ENCODE results near the gene DOP1A. TPM values are rescaled to one million over a fixed set of nuclear protein-coding genes. Genes with fewer than 3 reads are reported as not detected.

Gene DOP1A
- total RNA-seq, 1 experiment from 2014 or later, result 17.0 TPM

DNA sequence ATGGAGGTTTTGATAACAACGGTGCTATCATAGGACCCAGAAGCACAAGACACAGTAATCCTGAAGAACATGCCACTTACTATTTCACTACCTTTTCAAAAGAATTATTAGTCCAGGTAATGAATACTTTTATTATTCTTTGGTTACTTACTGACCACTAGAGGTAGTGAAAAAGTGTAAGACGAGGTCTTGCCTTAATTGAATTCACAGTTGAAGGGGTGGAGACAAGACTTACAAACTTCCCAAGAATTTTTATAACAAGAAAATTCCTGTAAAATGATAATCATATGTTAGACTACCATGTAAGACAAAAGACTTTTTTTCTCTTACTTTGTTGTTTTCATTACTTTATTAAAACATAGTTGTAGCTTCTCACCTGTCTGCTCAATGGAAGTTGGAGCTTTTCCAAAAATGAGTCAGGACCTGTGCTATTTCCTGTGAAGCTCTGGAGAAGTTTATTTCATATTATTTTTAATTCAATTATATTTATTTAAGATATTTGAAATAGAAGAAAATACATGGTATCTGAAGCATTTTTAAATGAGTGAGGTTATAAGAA, 52.4 kb downstream of the DOP1A start:
- no peak overlapping the region for H3K23ac ChIP-seq (ENCODE audit: insufficient read length, low read depth, low read length)
- no peak overlapping the region for H2BK120ac ChIP-seq (ENCODE audit: low read depth, low read length, poor library complexity, severe bottlenecking)
- H3K56ac ChIP-seq (ENCODE audit: insufficient read length, low read depth, low read length), result no peak overlapping the region

More for the DNA sequence above, 52.4 kb downstream of the DOP1A start:
- Histone ChIP-seq H3K79me1 (ENCODE audit: insufficient read depth, low read depth, low read length, poor library complexity, severe bottlenecking) (no peaks in the 10 kb centered on the region), H4K8ac (replicated peaks; ENCODE audit: insufficient read length, low read depth, low read length) (no peak overlapping the region), H3K4me2 (ENCODE audit: insufficient read depth, insufficient read length, low read length) (no peak overlapping the region), H3K9me3 (ENCODE audit: control insufficient read depth, low read depth, low read length) (no peaks in the 10 kb centered on the region), H2BK12ac (ENCODE audit: insufficient read length, low read depth, low read length) (no peak overlapping the region), H2BK20ac (ENCODE audit: low read depth, low read length, poor library complexity, severe bottlenecking) (no peak overlapping the region), H2BK15ac (ENCODE audit: low read depth, low read length) (no peak overlapping the region), H3K27ac (ENCODE audit: insufficient read length, low read depth, low read length) (no peak overlapping the region), H2BK5ac (ENCODE audit: insufficient read length, low read length) (no peak overlapping the region), H3K23me2 (ENCODE audit: insufficient read length, low read depth, low read length, poor library complexity, severe bottlenecking) (no peaks in the 10 kb centered on the region), H3K9ac (ENCODE audit: extremely low read depth, insufficient read length, low read length) (no peak overlapping the region), H3K18ac (ENCODE audit: insufficient read length, low read depth, low read length) (no peak overlapping the region), H3K4me1 (ENCODE audit: insufficient read depth, low read length) (no peaks in the 10 kb centered on the region), H3K4ac (ENCODE audit: low read depth, low read length) (no peak overlapping the region), H3T11ph (ENCODE audit: low read length) (no peak overlapping the region), H2AK5ac (ENCODE audit: insufficient read length, low read length) (no peak overlapping the region), H3K27me3 (ENCODE audit: insufficient read depth, low read length) (no peaks in the 10 kb centered on the region), H4K91ac (ENCODE audit: insufficient read length, low read depth, low read length) (no peak overlapping the region), H2AFZ (ENCODE audit: low read length) (no peak overlapping the region), H4K20me1 (ENCODE audit: control insufficient read depth, insufficient read depth, insufficient read length) (no peaks in the 10 kb centered on the region), H4K5ac (ENCODE audit: insufficient read length, low read depth, low read length) (no peak overlapping the region), H3K14ac (ENCODE audit: insufficient read depth, low read length) (no peak overlapping the region), H3K79me2 (ENCODE audit: insufficient read depth, low read length) (no peaks in the 10 kb centered on the region)
- TF ChIP-seq, protein P1, sequence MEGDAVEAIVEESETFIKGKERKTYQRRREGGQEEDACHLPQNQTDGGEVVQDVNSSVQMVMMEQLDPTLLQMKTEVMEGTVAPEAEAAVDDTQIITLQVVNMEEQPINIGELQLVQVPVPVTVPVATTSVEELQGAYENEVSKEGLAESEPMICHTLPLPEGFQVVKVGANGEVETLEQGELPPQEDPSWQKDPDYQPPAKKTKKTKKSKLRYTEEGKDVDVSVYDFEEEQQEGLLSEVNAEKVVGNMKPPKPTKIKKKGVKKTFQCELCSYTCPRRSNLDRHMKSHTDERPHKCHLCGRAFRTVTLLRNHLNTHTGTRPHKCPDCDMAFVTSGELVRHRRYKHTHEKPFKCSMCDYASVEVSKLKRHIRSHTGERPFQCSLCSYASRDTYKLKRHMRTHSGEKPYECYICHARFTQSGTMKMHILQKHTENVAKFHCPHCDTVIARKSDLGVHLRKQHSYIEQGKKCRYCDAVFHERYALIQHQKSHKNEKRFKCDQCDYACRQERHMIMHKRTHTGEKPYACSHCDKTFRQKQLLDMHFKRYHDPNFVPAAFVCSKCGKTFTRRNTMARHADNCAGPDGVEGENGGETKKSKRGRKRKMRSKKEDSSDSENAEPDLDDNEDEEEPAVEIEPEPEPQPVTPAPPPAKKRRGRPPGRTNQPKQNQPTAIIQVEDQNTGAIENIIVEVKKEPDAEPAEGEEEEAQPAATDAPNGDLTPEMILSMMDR (conservative IDR thresholded peaks at IDR 0.05), result no peak
- Mint-ChIP-seq H3K9me3 (no peaks in the 10 kb centered on the region), H3K4me1 (no peaks in the 10 kb centered on the region), H3K27me3 (ENCODE audit: low read depth) (no peaks in the 10 kb centered on the region), H3K4me3 (no peak overlapping the region), H3K27ac (no peak overlapping the region), H3K36me3 (ENCODE audit: insufficient read depth in 1 of 3, low read depth in 3 of 3) (peaks cover 0 to 19% (median 13%) of the 10 kb centered on the region in 3 experiments; a peak in 5 of 7 replicates)
- DNase-seq, result no peak
- WGBS (ENCODE audit: extremely low coverage, insufficient read length, low lambda C conversion rate), result no CpG with 5 or more reads among the region's 2 CpGs

All from H9 (cell line).